T-cell (primary cell): ENCODE results near the gene ZNF521. TPM values are rescaled to one million over a fixed set of nuclear protein-coding genes. Genes with fewer than 3 reads are reported as not detected.

Experiments
- ATAC-seq, 4 experiments: fragments of 200-7000 bp in 3 of 4; fragments of 150-1000 bp in 1 of 4; cut with Tn5 transposase; replicated peaks in 1 of 4; 1 replicate in 3 of 4; 2 replicates in 1 of 4; pipeline ENCODE4 v1.10.0; 2021; ENCODE audit warnings: moderate library complexity in 3 of 4, mild to moderate bottlenecking in 2 of 4, moderate number of reproducible peaks in 1 of 4
- CTCF ChIA-PET, 2 donors: fragments of 300-600 bp; sonication (Branson Sonifier 250); formaldehyde crosslinking; loops; one replicate each; lab custom pipeline; 2022; ENCODE audit warnings: antibody characterized with exemption in 2 of 2; lab: Charles Lee
- POLR2A ChIA-PET, 2 donors: fragments of 300-600 bp; sonication (Branson Sonifier 250); formaldehyde crosslinking; loops; one replicate each; lab custom pipeline; 2022; ENCODE audit warnings: antibody characterized with exemption in 2 of 2; lab: Charles Lee
- DNase-seq, 35 experiments: peaks; one replicate each; pipeline versions ENCODE4 v3.0.0 to v3.0.0-alpha.2; 2013 to 2023
- H3K27ac ChIP-seq: one replicate; pipeline ENCODE4 v1.5.1; 2013; ENCODE audit warnings: low read length
- H3K27me3 ChIP-seq, 2 experiments: replicated peaks in 1 of 2; 1 replicate in 1 of 2; 2 replicates in 1 of 2; pipeline versions ENCODE4 v1.6.1 to v1.7.0; 2013; ENCODE audit warnings: low read length in 1 of 2, mixed read lengths in 1 of 2; ENCODE audit not compliant: control insufficient read depth in 2 of 2, insufficient read depth in 2 of 2; ENCODE audit errors: extremely low read depth in 1 of 2
- H3K36me3 ChIP-seq, 2 donors: 1 replicate in 1 of 2; 2 replicates in 1 of 2; pipeline versions ENCODE4 v1.6.1 to v1.7.0; 2013; ENCODE audit warnings: low read length in 1 of 2; ENCODE audit not compliant: control insufficient read depth in 2 of 2, insufficient read depth in 1 of 2; ENCODE audit errors: extremely low read depth in 1 of 2
- H3K4me1 ChIP-seq, 2 experiments: 1 replicate in 1 of 2; 2 replicates in 1 of 2; pipeline versions ENCODE4 v1.6.1 to v1.7.0; 2013; ENCODE audit warnings: low read length in 2 of 2, mixed read lengths in 1 of 2; ENCODE audit not compliant: insufficient read depth in 2 of 2, control insufficient read depth in 1 of 2; ENCODE audit errors: extremely low read depth in 1 of 2
- H3K4me3 ChIP-seq, 2 donors: 1 replicate in 1 of 2; 2 replicates in 1 of 2; pipeline versions ENCODE4 v1.5.1 to v1.7.0; 2013; ENCODE audit warnings: mild to moderate bottlenecking in 2 of 2, low read length in 1 of 2, moderate library complexity in 1 of 2; ENCODE audit not compliant: control insufficient read depth in 1 of 2; ENCODE audit errors: extremely low read depth in 1 of 2
- H3K9me3 ChIP-seq: 2 replicates; pipeline ENCODE4 v1.7.0; 2013
- H3K27ac Mint-ChIP-seq, 2 donors: one replicate each; pipeline ENCODE4 v1.8.0; 2020 to 2021; ENCODE audit warnings: mild to moderate bottlenecking in 2 of 2, mixed read lengths in 2 of 2
- H3K27me3 Mint-ChIP-seq, 2 donors: one replicate each; pipeline ENCODE4 v1.8.0; 2021 to 2022; ENCODE audit warnings: mixed read lengths in 2 of 2
- H3K36me3 Mint-ChIP-seq: one replicate; pipeline ENCODE4 v1.8.0; 2021; ENCODE audit warnings: mixed read lengths
- H3K4me1 Mint-ChIP-seq, 3 donors: one replicate each; pipeline ENCODE4 v1.8.0; 2020 to 2022; ENCODE audit warnings: mixed read lengths in 3 of 3, mild to moderate bottlenecking in 1 of 3
- H3K4me3 Mint-ChIP-seq, 3 donors: one replicate each; pipeline ENCODE4 v1.8.0; 2020 to 2022; ENCODE audit warnings: mild to moderate bottlenecking in 3 of 3, mixed read lengths in 3 of 3, moderate library complexity in 3 of 3
- H3K9me3 Mint-ChIP-seq, 3 donors: one replicate each; pipeline ENCODE4 v1.8.0; 2020 to 2022; ENCODE audit warnings: mixed read lengths in 3 of 3
- WGBS: methylation state at CpG from one replicate; pipeline ENCODE4 v1.1.5; 2013; ENCODE audit warnings: missing lambda C conversion rate; ENCODE audit not compliant: insufficient coverage; 5-methylcytosine and 5-hydroxymethylcytosine counted together
- total RNA-seq, 35 experiments: library from RNA in 6 of 35; stranded (reverse) in 6 of 35; fragments of 120-200 nt in 1 of 35; gene quantifications; one replicate each; pipeline versions ENCODE4 v1.2.1 to v1.2.4 and lab custom pipeline; 2013 to 2026

ZNF521 gene
- total RNA-seq, 5 donors from 2014 or later (not counting 1 experiment from before 2014, with no cell fraction given): 0.30 to 2.3 (median 1.4) TPM

- Histone ChIP-seq H3K4me3 (no peak overlapping the region), H3K4me1 (no peaks in the 10 kb centered on the region), H3K27me3 (no peaks in the 10 kb centered on the region), H3K27ac (no peak overlapping the region), H3K9me3 (no peaks in the 10 kb centered on the region), H3K36me3 (no peaks in the 10 kb centered on the region)
- Mint-ChIP-seq H3K36me3 (no peaks in the 10 kb centered on the region), H3K4me3 (no peak overlapping the region), H3K27ac (no peak overlapping the region), H3K9me3 (no peaks in the 10 kb centered on the region), H3K4me1 (no peaks in the 10 kb centered on the region), H3K27me3 (peaks cover 2 to 4% of the 10 kb centered on the region in 2 donors)
- WGBS: 51% methylated on average over 3 of the region's 9 CpGs
- POLR2A ChIA-PET: no interaction called here
- CTCF ChIA-PET: no interaction called here
- DNase-seq: no peak
- ATAC-seq: no peak
Observed at GRCh38 chr18:25287106-25287505, 64.9 kb downstream of the ZNF521 start.

- DNase-seq (no peak), ATAC-seq (no peak)
- Mint-ChIP-seq H3K4me1 (no peaks in the 10 kb centered on the region), H3K4me3 (no peak overlapping the region), H3K27me3 (peaks cover 3 to 14% of the 10 kb centered on the region in 2 donors), H3K27ac (no peak overlapping the region), H3K9me3 (no peaks in the 10 kb centered on the region), H3K36me3 (no peaks in the 10 kb centered on the region)
- 92% methylated on average over 6 of the region's 10 CpGs for WGBS
- POLR2A ChIA-PET: interaction anchor here in 1 of 2 donors (0.6 kb wide), 1 partner anchor 257 kb away, joined by 5 read pairs; no protein-coding TSS in a partner anchor
- no peaks in the 10 kb centered on the region for H3K9me3 ChIP-seq
- H3K4me1 ChIP-seq: no peaks in the 10 kb centered on the region
- CTCF ChIA-PET: no interaction called here
- no peaks in the 10 kb centered on the region for H3K27me3 ChIP-seq
- H3K27ac ChIP-seq: no peak overlapping the region
- H3K36me3 ChIP-seq: no peaks in the 10 kb centered on the region
- no peak overlapping the region for H3K4me3 ChIP-seq
Observed at GRCh38 chr18:25284861-25285550, 67.0 kb downstream of the ZNF521 start.

GRCh38 chr18:25284281-25284680 is 67.7 kb downstream of the ZNF521 start:
- Mint-ChIP-seq H3K27me3 (peaks cover 3 to 15% of the 10 kb centered on the region in 2 donors), H3K9me3 (no peaks in the 10 kb centered on the region), H3K4me1 (no peaks in the 10 kb centered on the region), H3K27ac (no peak overlapping the region), H3K4me3 (no peak overlapping the region), H3K36me3 (no peaks in the 10 kb centered on the region)
- Histone ChIP-seq H3K4me1 (no peaks in the 10 kb centered on the region), H3K9me3 (no peaks in the 10 kb centered on the region), H3K27ac (no peak overlapping the region), H3K36me3 (no peaks in the 10 kb centered on the region), H3K4me3 (no peak overlapping the region), H3K27me3 (no peaks in the 10 kb centered on the region)
- ChIA-PET CTCF (no interaction called here), POLR2A (interaction anchor here in 1 of 2 donors (0.6 kb wide), 1 partner anchor 257 kb away, joined by 5 read pairs; no protein-coding TSS in a partner anchor)
- DNase-seq (no peak), ATAC-seq (no peak)
- WGBS: 60% methylated on average over 2 of the region's 7 CpGs

GRCh38 chr18:25283781-25284180 is 68.2 kb downstream of the ZNF521 start:
- Histone ChIP-seq H3K27me3 (no peaks in the 10 kb centered on the region), H3K36me3 (no peaks in the 10 kb centered on the region), H3K4me3 (no peak overlapping the region), H3K9me3 (no peaks in the 10 kb centered on the region), H3K4me1 (no peaks in the 10 kb centered on the region), H3K27ac (no peak overlapping the region)
- Mint-ChIP-seq H3K27ac (no peak overlapping the region), H3K4me1 (no peaks in the 10 kb centered on the region), H3K36me3 (no peaks in the 10 kb centered on the region), H3K4me3 (no peak overlapping the region), H3K9me3 (no peaks in the 10 kb centered on the region), H3K27me3 (peaks cover 3 to 17% of the 10 kb centered on the region in 2 donors)
- no peak for DNase-seq
- no peak for ATAC-seq
- CTCF ChIA-PET: no interaction called here
- no CpG with 5 or more reads among the region's 2 CpGs for WGBS
- POLR2A ChIA-PET: no interaction called here

GRCh38 chr18:25282896-25283703 is 68.9 kb downstream of the ZNF521 start:
- Histone ChIP-seq H3K9me3 (no peaks in the 10 kb centered on the region), H3K36me3 (no peaks in the 10 kb centered on the region), H3K27me3 (no peaks in the 10 kb centered on the region), H3K27ac (no peak overlapping the region), H3K4me1 (no peaks in the 10 kb centered on the region), H3K4me3 (no peak overlapping the region)
- no peaks in the 10 kb centered on the region for H3K9me3 Mint-ChIP-seq
- H3K27ac Mint-ChIP-seq: no peak overlapping the region
- no peaks in the 10 kb centered on the region for H3K4me1 Mint-ChIP-seq
- DNase-seq (no peak), ATAC-seq (no peak)
- H3K36me3 Mint-ChIP-seq: no peaks in the 10 kb centered on the region
- POLR2A ChIA-PET: no interaction called here
- 100% methylated on average over 1 of the region's 4 CpGs for WGBS
- peaks cover 3 to 17% of the 10 kb centered on the region in 2 donors for H3K27me3 Mint-ChIP-seq
- H3K4me3 Mint-ChIP-seq: no peak overlapping the region
- CTCF ChIA-PET: no interaction called here

- no peak for ATAC-seq
- H3K9me3 ChIP-seq: no peaks in the 10 kb centered on the region
- H3K4me3 ChIP-seq: no peak overlapping the region
- no peaks in the 10 kb centered on the region for H3K9me3 Mint-ChIP-seq
- H3K27me3 ChIP-seq: no peaks in the 10 kb centered on the region
- ChIA-PET POLR2A (no interaction called here), CTCF (no interaction called here)
- WGBS: 62% methylated on average over 5 of the region's 8 CpGs
- H3K4me1 ChIP-seq: no peaks in the 10 kb centered on the region
- no peaks in the 10 kb centered on the region for H3K4me1 Mint-ChIP-seq
- no peaks in the 10 kb centered on the region for H3K36me3 Mint-ChIP-seq
- H3K27me3 Mint-ChIP-seq: peaks cover 3 to 17% of the 10 kb centered on the region in 2 donors
- no peak for DNase-seq
- H3K36me3 ChIP-seq: no peaks in the 10 kb centered on the region
- H3K4me3 Mint-ChIP-seq: no peak overlapping the region
- H3K27ac ChIP-seq: no peak overlapping the region
- no peak overlapping the region for H3K27ac Mint-ChIP-seq
Observed at GRCh38 chr18:25282282-25282681, 69.7 kb downstream of the ZNF521 start.
